Hepatocyte (in vitro differentiated cells): ENCODE data around the gene SLC6A1. TPM values are rescaled to one million over a fixed set of nuclear protein-coding genes. Genes with fewer than 3 reads are reported as not detected.
A peak's percentile ranks its signal among the peaks of the same experiment; 100 is the strongest.

Source experiments
- DNase-seq: peaks from one replicate; pipeline ENCODE4 v3.0.0-alpha.2; 2016; ENCODE audit warnings: low spot score
- H2AFZ ChIP-seq: fragments of 200-600 bp; sonication (generic); 2 replicates; pipeline ENCODE4 v1.6.0; 2016; ENCODE audit warnings: antibody characterized with exemption, mild to moderate bottlenecking
- H3K27ac ChIP-seq: fragments of 200-600 bp; sonication (generic); 2 replicates; pipeline ENCODE4 v1.5.1; 2016; ENCODE audit warnings: mild to moderate bottlenecking
- H3K27me3 ChIP-seq: fragments of 200-600 bp; sonication (generic); 2 replicates; pipeline ENCODE4 v1.6.1; 2016
- H3K36me3 ChIP-seq: fragments of 200-600 bp; sonication (generic); replicated peaks from 2 replicates; pipeline ENCODE4 v1.5.1; 2016; ENCODE audit warnings: low read depth; ENCODE audit not compliant: insufficient read depth
- H3K4me1 ChIP-seq: fragments of 200-600 bp; sonication (generic); 2 replicates; pipeline ENCODE4 v1.5.1; 2016; ENCODE audit warnings: mild to moderate bottlenecking, moderate library complexity; ENCODE audit not compliant: insufficient read depth
- H3K4me2 ChIP-seq: fragments of 200-600 bp; sonication (generic); 2 replicates; pipeline ENCODE4 v1.6.0; 2016
- H3K4me3 ChIP-seq: fragments of 200-600 bp; sonication (generic); 2 replicates; pipeline ENCODE4 v1.5.1; 2016; ENCODE audit warnings: mild to moderate bottlenecking
- H3K79me2 ChIP-seq: fragments of 200-600 bp; sonication (generic); 2 replicates; pipeline ENCODE4 v1.6.0; 2017; ENCODE audit warnings: mild to moderate bottlenecking
- H3K9me2 ChIP-seq: fragments of 200-600 bp; sonication (generic); replicated peaks from 2 replicates; pipeline ENCODE4 v1.6.0; 2017; ENCODE audit warnings: mild to moderate bottlenecking; ENCODE audit not compliant: insufficient read depth
- H3K9me3 ChIP-seq: fragments of 200-600 bp; sonication (generic); 2 replicates; pipeline ENCODE4 v1.5.1; 2016; ENCODE audit warnings: low read depth, mild to moderate bottlenecking
- H4K20me1 ChIP-seq: fragments of 200-600 bp; sonication (generic); 2 replicates; pipeline ENCODE4 v1.6.0; 2016; ENCODE audit warnings: mild to moderate bottlenecking; ENCODE audit not compliant: insufficient read depth, poor library complexity, severe bottlenecking
- EZH2 ChIP-seq: fragments of 200-600 bp; sonication (generic); IDR thresholded peaks from 2 replicates; pipeline ENCODE4 v1.6.1; 2016; ENCODE audit warnings: antibody characterized with exemption, mild to moderate bottlenecking, borderline replicate concordance
- EZH2phosphoT487 ChIP-seq: fragments of 200-600 bp; sonication (generic); IDR thresholded peaks from one replicate; pipeline ENCODE4 v1.6.1; 2018; ENCODE audit warnings: antibody characterized with exemption, mild to moderate bottlenecking, low read depth, moderate library complexity; ENCODE audit not compliant: unreplicated experiment, severe bottlenecking
- WGBS: methylation state at CpG from one replicate; pipeline ENCODE4 v1.1.6; 2016; ENCODE audit warnings: low lambda C conversion rate; ENCODE audit errors: missing lambda C conversion rate; 5-methylcytosine and 5-hydroxymethylcytosine counted together
- polyA plus RNA-seq: library from polyadenylated mRNA; unstranded; fragments of >200 nt; fragmentation: Nextera tagmentation; extraction: Ambion mirVana; gene quantifications from 2 replicates; pipeline ENCODE4 v1.2.1, GENCODE V29; 2016
- total RNA-seq: library from RNA; depleted of rRNA; stranded (reverse); fragments of >200 nt; gene quantifications from 2 replicates; pipeline ENCODE4 v1.2.3, GENCODE V29; 2014
- TF ChIP-seq, protein P1 (sequence below): fragments of 200-600 bp; sonication (generic); IDR thresholded peaks from 2 replicates; pipeline ENCODE4 v1.5.1; 2016; ENCODE audit warnings: antibody characterized with exemption, mild to moderate bottlenecking; ENCODE audit not compliant: poor library complexity

SLC6A1 gene
- total and polyA plus RNA-seq, 2 experiments from 2014 or later = 3.6 to 5.7 TPM

GRCh38 chr3:10950476-10951294 is 41.9 kb upstream of the SLC6A1 start:
- no peak overlapping the region for H3K4me3 ChIP-seq
- no peaks in the 10 kb centered on the region for H3K9me2 ChIP-seq
- H4K20me1 ChIP-seq = no peaks in the 10 kb centered on the region
- H3K27ac ChIP-seq = no peak overlapping the region
- DNase-seq = peak; percentile 45
- H3K4me1 ChIP-seq = no peaks in the 10 kb centered on the region
- TF ChIP-seq EZH2phosphoT487 = no peak
- TF ChIP-seq, protein P1, sequence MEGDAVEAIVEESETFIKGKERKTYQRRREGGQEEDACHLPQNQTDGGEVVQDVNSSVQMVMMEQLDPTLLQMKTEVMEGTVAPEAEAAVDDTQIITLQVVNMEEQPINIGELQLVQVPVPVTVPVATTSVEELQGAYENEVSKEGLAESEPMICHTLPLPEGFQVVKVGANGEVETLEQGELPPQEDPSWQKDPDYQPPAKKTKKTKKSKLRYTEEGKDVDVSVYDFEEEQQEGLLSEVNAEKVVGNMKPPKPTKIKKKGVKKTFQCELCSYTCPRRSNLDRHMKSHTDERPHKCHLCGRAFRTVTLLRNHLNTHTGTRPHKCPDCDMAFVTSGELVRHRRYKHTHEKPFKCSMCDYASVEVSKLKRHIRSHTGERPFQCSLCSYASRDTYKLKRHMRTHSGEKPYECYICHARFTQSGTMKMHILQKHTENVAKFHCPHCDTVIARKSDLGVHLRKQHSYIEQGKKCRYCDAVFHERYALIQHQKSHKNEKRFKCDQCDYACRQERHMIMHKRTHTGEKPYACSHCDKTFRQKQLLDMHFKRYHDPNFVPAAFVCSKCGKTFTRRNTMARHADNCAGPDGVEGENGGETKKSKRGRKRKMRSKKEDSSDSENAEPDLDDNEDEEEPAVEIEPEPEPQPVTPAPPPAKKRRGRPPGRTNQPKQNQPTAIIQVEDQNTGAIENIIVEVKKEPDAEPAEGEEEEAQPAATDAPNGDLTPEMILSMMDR = peak; percentile 61
- no peak overlapping the region for H3K4me2 ChIP-seq
- no peak overlapping the region for H2AFZ ChIP-seq
- H3K27me3 ChIP-seq = peaks cover 2% of the 10 kb centered on the region
- no peaks in the 10 kb centered on the region for H3K9me3 ChIP-seq
- H3K79me2 ChIP-seq = no peaks in the 10 kb centered on the region
- WGBS = 53% methylated on average over 12 of the region's 12 CpGs
- no peaks in the 10 kb centered on the region for H3K36me3 ChIP-seq

GRCh38 chr3:10951295-10951926 is 41.1 kb upstream of the SLC6A1 start:
- H3K79me2 ChIP-seq = no peaks in the 10 kb centered on the region
- no peaks in the 10 kb centered on the region for H3K9me2 ChIP-seq
- no peak for DNase-seq
- TF ChIP-seq, protein P1 = no peak
- TF ChIP-seq EZH2phosphoT487 (no peak), EZH2 (no peak)
- no peaks in the 10 kb centered on the region for H3K36me3 ChIP-seq
- H2AFZ ChIP-seq = no peak overlapping the region
- no peaks in the 10 kb centered on the region for H3K4me1 ChIP-seq
- no peak overlapping the region for H3K4me2 ChIP-seq
- no peaks in the 10 kb centered on the region for H3K9me3 ChIP-seq
- H4K20me1 ChIP-seq = no peaks in the 10 kb centered on the region
- H3K4me3 ChIP-seq = no peak overlapping the region
- WGBS = 82% methylated on average over 7 of the region's 7 CpGs
- no peak overlapping the region for H3K27ac ChIP-seq
- peaks cover 2% of the 10 kb centered on the region for H3K27me3 ChIP-seq

GRCh38 chr3:10952525-10952924 is 40.0 kb upstream of the SLC6A1 start:
- Histone ChIP-seq H4K20me1 (no peaks in the 10 kb centered on the region), H3K27ac (no peak overlapping the region), H3K36me3 (no peaks in the 10 kb centered on the region), H2AFZ (no peak overlapping the region), H3K9me2 (no peaks in the 10 kb centered on the region), H3K4me3 (no peak overlapping the region), H3K79me2 (no peaks in the 10 kb centered on the region), H3K27me3 (peaks cover under 1% of the 10 kb centered on the region), H3K4me1 (no peaks in the 10 kb centered on the region), H3K9me3 (no peaks in the 10 kb centered on the region), H3K4me2 (no peak overlapping the region)
- no peak for DNase-seq
- TF ChIP-seq, protein P1 = no peak
- TF ChIP-seq EZH2 (no peak), EZH2phosphoT487 (no peak)
- 67% methylated on average over 3 of the region's 3 CpGs for WGBS
